ENCODE measurements around the gene APAF1.

Gene APAF1

DNA sequence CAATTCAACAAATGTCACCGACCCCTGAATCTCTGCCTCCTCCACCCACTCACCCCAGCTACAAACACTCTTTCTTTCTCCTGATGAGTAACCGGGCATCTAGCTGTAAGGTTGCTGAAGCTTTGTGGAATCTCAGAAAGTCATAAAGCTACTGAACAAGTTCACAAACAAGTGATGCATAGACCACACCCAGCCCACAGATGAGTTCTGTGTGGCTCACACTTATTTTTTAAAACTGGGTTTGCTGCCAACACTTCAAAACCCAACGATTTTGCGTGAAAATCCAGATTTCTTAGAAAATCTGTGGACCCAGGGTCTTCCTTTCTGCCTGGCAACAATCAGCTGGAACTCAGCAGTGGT lies 96.1 kb downstream of the APAF1 start:
- no peak overlapping the region for H3K27ac ChIP-seq
- TF ChIP-seq, protein P1, sequence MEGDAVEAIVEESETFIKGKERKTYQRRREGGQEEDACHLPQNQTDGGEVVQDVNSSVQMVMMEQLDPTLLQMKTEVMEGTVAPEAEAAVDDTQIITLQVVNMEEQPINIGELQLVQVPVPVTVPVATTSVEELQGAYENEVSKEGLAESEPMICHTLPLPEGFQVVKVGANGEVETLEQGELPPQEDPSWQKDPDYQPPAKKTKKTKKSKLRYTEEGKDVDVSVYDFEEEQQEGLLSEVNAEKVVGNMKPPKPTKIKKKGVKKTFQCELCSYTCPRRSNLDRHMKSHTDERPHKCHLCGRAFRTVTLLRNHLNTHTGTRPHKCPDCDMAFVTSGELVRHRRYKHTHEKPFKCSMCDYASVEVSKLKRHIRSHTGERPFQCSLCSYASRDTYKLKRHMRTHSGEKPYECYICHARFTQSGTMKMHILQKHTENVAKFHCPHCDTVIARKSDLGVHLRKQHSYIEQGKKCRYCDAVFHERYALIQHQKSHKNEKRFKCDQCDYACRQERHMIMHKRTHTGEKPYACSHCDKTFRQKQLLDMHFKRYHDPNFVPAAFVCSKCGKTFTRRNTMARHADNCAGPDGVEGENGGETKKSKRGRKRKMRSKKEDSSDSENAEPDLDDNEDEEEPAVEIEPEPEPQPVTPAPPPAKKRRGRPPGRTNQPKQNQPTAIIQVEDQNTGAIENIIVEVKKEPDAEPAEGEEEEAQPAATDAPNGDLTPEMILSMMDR (conservative IDR thresholded peaks at IDR 0.05) = no peak

DNA sequence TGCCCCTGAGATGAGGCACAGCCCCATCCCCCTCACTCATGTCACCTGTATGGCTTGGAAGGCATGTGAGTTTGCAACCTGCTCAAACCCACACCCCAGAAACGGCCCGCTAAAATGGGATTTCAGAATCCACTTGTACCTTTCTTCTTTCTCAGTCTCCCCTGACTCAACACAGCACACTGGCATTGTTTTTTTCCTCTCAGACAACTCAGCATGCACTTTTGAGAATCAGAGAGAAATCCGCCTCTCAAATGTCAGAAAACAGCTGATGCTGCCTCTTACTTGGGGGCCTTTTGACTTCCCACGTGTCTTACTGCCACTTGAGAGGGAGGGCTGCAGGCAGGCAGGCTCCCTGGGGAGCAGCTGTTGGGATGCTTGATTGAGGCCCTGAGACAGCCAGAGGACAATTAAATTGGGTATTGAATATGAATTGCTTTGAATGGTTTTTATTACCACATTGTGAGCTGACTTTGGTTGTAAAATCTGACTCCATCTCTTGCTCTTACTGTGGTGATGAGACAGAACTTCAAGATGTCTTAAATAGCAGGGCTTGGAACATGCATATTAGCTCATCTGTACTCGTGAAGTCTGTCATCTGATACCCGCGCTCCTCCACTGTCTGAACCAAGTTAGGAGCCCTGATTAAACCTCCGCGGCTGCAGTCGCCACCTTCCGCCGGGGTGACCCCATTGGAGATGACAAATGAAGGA lies 96.6 kb downstream of the APAF1 start:
- TF ChIP-seq, protein P1 (conservative IDR thresholded peaks at IDR 0.05) = no peak
- H3K27ac ChIP-seq = no peak overlapping the region

DNA sequence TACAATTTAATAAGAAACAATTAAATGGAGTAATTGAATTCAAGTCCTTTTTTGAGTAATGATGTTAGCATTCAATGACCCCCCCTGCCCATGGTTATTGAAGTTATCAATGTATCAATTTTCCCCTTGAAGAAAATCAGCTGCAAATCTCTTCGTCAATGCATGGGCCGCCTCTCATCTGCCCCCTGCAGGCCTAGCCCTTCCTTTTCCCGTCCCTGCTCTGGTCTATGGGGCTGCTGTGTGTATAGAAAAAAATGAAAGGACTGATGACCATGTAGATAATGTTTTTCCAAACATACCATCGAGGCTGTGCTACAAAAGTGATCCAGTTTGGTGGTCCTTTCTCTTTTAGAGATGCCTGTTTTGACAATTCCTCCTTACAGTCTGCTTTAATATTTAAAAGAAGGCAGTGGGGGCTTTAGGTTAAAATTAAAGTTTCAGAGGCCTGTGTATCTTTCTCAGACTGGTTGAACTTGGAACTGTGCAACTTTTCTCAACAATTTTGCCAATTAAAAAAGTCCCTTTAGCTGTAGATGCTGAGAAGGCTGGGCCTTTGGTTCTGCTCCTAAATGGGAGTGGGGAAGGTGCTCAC lies 98.4 kb downstream of the APAF1 start:
- H3K27ac ChIP-seq = no peak overlapping the region
- TF ChIP-seq, protein P1 (conservative IDR thresholded peaks at IDR 0.05) = peak; percentile 50

DNA sequence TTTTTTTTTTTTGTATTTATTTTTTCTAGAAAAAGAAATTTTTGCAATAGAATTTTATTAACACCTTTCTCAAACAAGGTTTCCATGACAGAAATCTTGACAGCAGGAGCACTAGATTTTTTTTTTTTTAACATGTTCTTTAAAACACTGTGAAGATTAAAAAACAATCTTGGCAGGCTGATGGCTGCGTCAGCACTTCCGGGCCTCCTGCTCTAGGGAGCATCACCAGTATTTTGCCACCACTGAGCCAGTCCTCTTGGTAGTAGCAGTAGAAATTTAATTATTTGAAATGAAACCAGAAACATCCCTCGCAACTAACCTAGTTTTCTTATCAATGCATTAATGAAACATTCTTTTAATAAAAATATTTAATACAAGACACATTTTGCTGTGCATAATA lies 99.6 kb downstream of the APAF1 start:
- no peak overlapping the region for H3K27ac ChIP-seq
- TF ChIP-seq, protein P1 (conservative IDR thresholded peaks at IDR 0.05) = no peak

DNA sequence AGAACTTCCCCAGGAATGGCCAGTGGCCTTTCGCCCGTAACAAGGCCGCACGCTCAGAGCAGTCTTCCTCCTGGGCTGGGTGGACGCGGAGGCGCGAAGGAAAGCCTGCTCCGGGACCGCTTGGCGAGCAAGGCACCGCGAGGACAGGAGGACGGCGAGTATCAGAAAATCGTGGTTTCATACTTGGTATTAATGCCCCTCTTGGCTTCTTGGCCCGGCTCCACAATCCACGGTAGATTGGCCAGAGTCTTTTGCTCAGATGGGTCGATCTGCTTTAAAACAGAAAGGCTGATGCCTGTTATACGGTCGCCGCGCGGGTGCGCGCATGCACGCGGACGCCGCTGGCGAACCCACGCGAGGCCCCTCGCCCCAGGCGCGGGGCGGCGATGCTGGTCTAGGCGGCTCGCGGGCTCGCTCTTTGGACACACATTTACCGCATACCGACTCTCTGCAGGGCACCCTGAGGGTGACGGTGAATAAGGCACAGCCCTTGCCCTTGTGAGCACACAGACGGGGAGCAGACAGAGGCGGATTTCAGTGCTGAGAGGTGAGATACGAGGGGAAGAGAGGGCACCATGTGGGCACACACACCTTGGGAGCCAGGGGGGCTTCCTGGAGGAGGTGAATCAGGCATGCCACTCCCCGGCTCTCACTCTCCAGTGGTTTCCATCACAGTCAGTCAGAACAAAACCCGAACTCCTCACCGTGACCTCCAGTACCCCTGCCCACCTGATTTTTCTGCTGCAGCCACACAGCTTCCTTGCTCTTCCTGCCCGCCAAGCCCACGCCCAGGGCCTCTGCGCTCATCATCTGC lies 100.7 kb downstream of the APAF1 start:
- no peak overlapping the region for H3K27ac ChIP-seq
- TF ChIP-seq, protein P1 (conservative IDR thresholded peaks at IDR 0.05) = no peak

DNA sequence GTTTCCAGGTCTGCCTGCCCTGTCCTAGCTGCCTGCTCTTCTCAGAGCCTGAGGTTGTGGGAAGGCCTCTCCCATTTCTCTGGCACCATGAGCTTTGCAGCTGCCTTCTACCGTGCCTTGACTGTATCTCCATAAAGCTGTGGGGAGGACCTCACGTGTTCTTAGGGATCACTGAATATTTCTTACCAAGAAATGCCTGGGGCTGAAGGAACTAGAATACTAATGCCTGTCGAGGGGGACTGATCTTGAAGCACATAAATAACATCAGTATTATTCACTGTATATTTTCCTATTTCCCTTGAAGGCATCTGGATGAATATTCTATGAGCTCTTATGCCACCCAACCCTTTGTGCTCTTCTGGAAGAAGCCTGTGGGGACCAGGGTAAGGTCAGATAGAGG lies 103.4 kb downstream of the APAF1 start:
- H3K27ac ChIP-seq = no peak overlapping the region
- TF ChIP-seq, protein P1 (conservative IDR thresholded peaks at IDR 0.05) = no peak

DNA sequence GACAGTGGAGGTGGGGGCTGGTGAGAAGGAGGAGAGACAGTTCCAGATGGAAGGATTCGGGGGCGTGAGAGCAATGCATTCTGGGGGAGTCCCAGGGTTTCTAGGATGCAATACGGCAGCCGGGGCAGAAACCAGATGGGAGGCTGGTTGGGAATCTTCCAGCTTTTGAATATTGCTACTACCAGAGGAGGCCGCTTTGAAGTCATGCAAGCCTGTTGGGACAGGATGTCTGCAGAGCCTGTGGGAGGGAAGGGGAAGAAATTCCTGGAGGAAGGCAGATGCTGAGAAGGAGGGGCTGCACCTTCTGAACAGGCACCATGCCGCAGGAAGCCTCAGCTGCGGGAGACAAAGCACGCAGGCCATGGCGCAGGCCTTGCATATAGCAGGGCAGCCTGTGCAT lies 105.4 kb downstream of the APAF1 start:
- no peak overlapping the region for H3K27ac ChIP-seq
- TF ChIP-seq, protein P1 (conservative IDR thresholded peaks at IDR 0.05) = no peak
